GM12801 (cell line): ENCODE results near the gene SELENOV.

ENCODE experiments used
- CTCF ChIP-seq: IDR thresholded peaks from one replicate; pipeline ENCODE4 v1.5.1; 2011; ENCODE audit warnings: control low read depth; ENCODE audit not compliant: insufficient read length; ENCODE audit errors: extremely low read depth

SELENOV gene

GRCh38 chr19:39543477-39543857, 28.5 kb downstream of the SELENOV start:
- no peak for TF ChIP-seq CTCF

DNA sequence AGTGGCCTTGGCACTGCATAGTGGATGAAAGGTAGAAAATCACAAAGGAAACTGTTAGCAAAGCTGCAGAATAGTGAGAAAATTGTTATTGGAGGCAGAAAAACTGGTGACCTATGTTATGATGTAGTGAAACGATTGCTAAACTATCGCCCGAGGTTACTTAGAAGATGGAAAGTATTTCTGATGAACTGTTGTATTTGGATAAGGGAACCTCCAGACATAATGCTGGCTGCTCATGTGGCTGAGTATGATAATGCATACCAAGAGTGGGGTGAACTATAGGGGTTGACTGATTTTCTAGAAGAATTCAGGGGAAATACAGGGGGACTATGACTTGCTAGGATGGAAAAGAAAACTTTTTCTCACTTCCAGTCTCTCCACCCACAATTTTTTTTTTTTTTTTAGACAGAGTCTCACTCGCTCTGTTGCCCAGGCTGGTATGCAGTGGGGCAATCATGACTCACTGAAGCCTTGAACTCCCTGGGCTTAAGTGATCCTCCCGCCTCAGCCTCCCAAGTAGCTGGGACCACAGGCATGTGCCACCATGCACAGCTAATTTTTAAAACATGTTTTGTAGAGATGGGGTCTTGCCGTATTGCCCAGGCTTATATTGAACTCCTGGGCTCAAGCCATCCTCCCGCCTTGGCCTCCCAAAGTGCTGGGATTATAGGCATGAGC, 29.4 kb downstream of the SELENOV start:
- TF ChIP-seq CTCF, result no peak

DNA sequence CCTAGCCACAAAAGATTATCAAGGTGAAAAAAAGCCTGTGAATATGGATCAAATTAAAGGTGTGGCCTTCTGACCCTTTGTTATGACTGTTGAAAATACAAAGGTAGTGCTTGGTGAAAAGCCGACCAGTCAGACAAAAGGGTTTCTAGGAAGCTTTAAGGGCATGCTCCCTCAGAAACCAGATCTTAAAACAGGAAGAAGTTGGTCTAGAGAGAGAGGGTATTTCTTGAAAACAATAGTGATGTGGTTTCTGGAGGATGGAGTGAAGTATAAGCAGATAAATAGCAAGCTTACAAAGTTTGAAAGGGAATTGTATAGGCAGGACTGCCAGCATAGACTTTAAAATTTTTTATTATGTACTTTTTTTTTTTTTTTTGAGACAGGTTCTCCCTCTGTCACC, 30.0 kb downstream of the SELENOV start:
- TF ChIP-seq CTCF, result no peak

- no peak for TF ChIP-seq CTCF
These were observed 31.7 kb downstream of the SELENOV start for GRCh38 chr19:39546599-39546998.

DNA sequence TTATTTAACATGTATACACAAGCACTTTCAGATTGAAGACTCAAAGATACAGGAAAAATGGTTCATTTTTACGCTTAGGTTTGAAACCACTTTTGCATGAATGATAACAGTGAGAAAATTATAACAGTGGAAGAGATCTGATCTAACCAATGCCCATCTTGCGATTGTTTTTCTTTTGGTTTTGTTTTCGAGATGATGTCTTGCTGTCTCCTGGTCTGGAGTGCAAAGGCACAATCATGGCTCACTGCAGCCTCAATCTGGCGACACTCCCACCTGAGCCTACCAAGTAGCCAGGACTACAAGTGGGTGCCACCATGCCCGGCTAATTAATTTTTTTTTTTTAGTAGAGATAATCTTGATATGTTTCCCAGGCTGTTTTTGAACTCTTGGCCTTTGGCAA, 35.3 kb downstream of the SELENOV start:
- no peak for TF ChIP-seq CTCF

DNA sequence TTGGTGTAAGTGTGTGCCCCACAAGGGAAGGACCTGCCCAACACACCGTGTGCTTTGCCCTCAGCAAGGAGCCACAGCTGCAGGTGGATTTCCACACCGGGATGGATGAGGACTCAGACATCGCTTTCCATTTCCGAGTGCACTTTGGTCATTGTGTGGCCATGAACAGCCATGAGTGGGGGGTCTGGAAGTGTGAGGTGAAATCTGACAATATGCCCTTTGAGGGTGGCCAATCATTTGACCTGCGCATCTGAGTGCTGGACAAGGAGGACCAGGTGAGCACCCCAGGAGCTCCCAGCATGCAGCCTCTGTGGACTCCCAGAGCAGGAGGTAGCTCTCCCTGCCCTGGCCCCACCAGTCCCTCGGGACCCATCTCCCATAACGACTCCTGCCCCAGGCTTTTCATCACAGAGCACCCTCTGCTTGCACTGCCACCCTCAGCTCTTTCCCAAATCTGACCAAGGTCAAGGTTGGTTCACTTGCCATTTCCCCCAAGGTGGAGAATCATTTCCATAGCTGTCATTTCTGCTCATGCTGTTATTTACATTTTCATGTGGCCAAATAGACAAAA, 38.2 kb downstream of the SELENOV start:
- TF ChIP-seq CTCF, result no peak

DNA sequence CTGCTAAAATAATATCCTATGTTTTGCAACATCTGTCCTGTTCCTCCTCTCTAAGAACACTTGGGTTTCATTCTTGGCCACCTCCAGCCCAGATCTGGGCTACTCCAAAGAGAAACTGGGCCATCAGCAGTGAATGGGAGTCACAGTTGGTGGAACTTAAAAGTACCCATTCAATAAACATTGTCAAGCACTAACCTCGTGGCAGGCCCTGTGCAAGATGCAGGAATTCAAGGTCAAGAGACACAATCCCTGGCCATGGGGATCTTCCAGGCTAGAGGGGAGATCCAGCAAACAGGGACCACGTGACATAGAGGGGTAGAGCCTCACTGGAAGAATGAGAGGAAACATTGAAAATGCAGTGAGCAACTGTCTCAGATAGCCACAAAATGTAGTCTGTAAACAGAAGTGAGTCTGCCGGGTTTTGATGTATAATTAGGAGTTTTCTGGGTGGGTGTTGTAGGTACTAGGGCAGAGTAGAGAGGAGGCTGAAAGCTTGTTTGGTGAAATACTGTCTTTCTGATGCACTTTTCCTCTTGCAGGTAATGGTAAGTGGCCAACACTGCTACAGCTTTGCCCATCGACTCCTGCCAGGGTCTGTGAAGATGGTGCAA, 39.9 kb downstream of the SELENOV start:
- TF ChIP-seq CTCF, result no peak
